GM23248 (cell line): ENCODE results near the gene DENND4C. TPM values are rescaled to one million over a fixed set of nuclear protein-coding genes. Genes with fewer than 3 reads are reported as not detected.
A peak's percentile ranks its signal among the peaks of the same experiment; 100 is the strongest.

Experiments
- DNase-seq: peaks from one replicate; pipeline ENCODE4 v3.0.0-alpha.2; 2015
- H2AFZ ChIP-seq: fragments of 200-600 bp; sonication (generic); 2 replicates; pipeline ENCODE4 v1.6.1; 2016; ENCODE audit warnings: antibody characterized with exemption
- H3F3A ChIP-seq: fragments of 200-600 bp; sonication (generic); 2 replicates; pipeline ENCODE4 v1.6.1; 2016; ENCODE audit warnings: mild to moderate bottlenecking, antibody characterized with exemption, mixed run types; ENCODE audit not compliant: insufficient read depth
- H3K27ac ChIP-seq: fragments of 200-600 bp; sonication (generic); 2 replicates; pipeline ENCODE4 v1.5.1; 2016; ENCODE audit warnings: mild to moderate bottlenecking
- H3K27me3 ChIP-seq: fragments of 200-600 bp; sonication (generic); replicated peaks from 2 replicates; pipeline ENCODE4 v1.6.1; 2016; ENCODE audit warnings: mild to moderate bottlenecking; ENCODE audit not compliant: insufficient read depth
- H3K36me3 ChIP-seq: fragments of 200-600 bp; sonication (generic); 2 replicates; pipeline ENCODE4 v1.6.1; 2016; ENCODE audit warnings: low read depth, mild to moderate bottlenecking
- H3K4me1 ChIP-seq: fragments of 200-600 bp; sonication (generic); 2 replicates; pipeline ENCODE4 v1.6.1; 2016; ENCODE audit warnings: mild to moderate bottlenecking; ENCODE audit not compliant: insufficient read depth
- H3K4me2 ChIP-seq: fragments of 200-600 bp; sonication (generic); one replicate; pipeline ENCODE4 v1.6.1; 2016; ENCODE audit warnings: mild to moderate bottlenecking; ENCODE audit not compliant: unreplicated experiment
- H3K4me3 ChIP-seq: fragments of 200-600 bp; sonication (generic); 2 replicates; pipeline ENCODE4 v1.5.1; 2016; ENCODE audit warnings: mild to moderate bottlenecking
- H3K79me2 ChIP-seq: fragments of 200-600 bp; sonication (generic); 2 replicates; pipeline ENCODE4 v1.6.1; 2016; ENCODE audit warnings: mild to moderate bottlenecking; ENCODE audit not compliant: insufficient read depth
- H3K9ac ChIP-seq: fragments of 200-600 bp; sonication (generic); 2 replicates; pipeline ENCODE4 v1.6.1; 2016; ENCODE audit warnings: mild to moderate bottlenecking
- H3K9me2 ChIP-seq: fragments of 200-600 bp; sonication (generic); 2 replicates; pipeline ENCODE4 v1.6.1; 2016; ENCODE audit warnings: mixed run types, mild to moderate bottlenecking, moderate library complexity; ENCODE audit not compliant: insufficient read depth
- H3K9me3 ChIP-seq: fragments of 200-600 bp; sonication (generic); one replicate; pipeline ENCODE4 v1.6.1; 2017; ENCODE audit warnings: low read depth
- H4K20me1 ChIP-seq: fragments of 200-600 bp; sonication (generic); 2 replicates; pipeline ENCODE4 v1.6.0; 2016; ENCODE audit not compliant: insufficient read depth
- EZH2 ChIP-seq: fragments of 200-600 bp; sonication (generic); IDR thresholded peaks from 2 replicates; pipeline ENCODE4 v1.6.1; 2018; ENCODE audit warnings: antibody characterized with exemption, mild to moderate bottlenecking; ENCODE audit not compliant: insufficient read depth, poor library complexity, severe bottlenecking
- EZH2phosphoT487 ChIP-seq: fragments of 200-600 bp; sonication (generic); IDR thresholded peaks from 2 replicates; pipeline ENCODE4 v1.6.1; 2018; ENCODE audit warnings: antibody characterized with exemption, moderate library complexity, mild to moderate bottlenecking, low read depth; ENCODE audit not compliant: insufficient read depth
- WGBS, 2 experiments: methylation state at CpG; one replicate each; pipeline ENCODE4 v1.1.6; 2015 to 2017; ENCODE audit warnings: low lambda C conversion rate in 2 of 2, low coverage in 1 of 2; ENCODE audit errors: missing lambda C conversion rate in 2 of 2; 5-methylcytosine and 5-hydroxymethylcytosine counted together
- in situ Hi-C: fragments of 300-500 bp; cut with MboI; formaldehyde crosslinking; loops from 2 replicates; pipeline ENCODE4 v1.15.0; 2020
- polyA plus RNA-seq: library from polyadenylated mRNA; unstranded; fragments of >200 nt; fragmentation: Nextera tagmentation; extraction: Ambion mirVana; gene quantifications from 2 replicates; pipeline ENCODE4 v1.2.1, GENCODE V29; 2016
- total RNA-seq: library from RNA; depleted of rRNA; stranded (reverse); fragments of >200 nt; shearing (Covaris generic); gene quantifications from 2 replicates; pipeline ENCODE4 v1.2.3, GENCODE V29; 2014

The DENND4C gene
- total and polyA plus RNA-seq, 2 experiments from 2014 or later, result 11.8 to 28.9 TPM

GRCh38 chr9:19373527-19373926, 143.0 kb downstream of the DENND4C start:
- DNase-seq, result no peak
- Histone ChIP-seq H3K9ac (no peak overlapping the region), H3K9me3 (no peaks in the 10 kb centered on the region), H3K4me3 (no peak overlapping the region), H4K20me1 (no peaks in the 10 kb centered on the region; the same call in 1 of the 2 replicates), H3K36me3 (peaks cover 53% of the 10 kb centered on the region), H3K27ac (peak overlapping the region; percentile 15; the same call in 1 of the 2 replicates), H3K79me2 (peaks cover 17% of the 10 kb centered on the region), H3K9me2 (no peaks in the 10 kb centered on the region), H2AFZ (no peak overlapping the region), H3F3A (peaks cover 89% of the 10 kb centered on the region), H3K4me1 (peaks cover 40% of the 10 kb centered on the region), H3K27me3 (no peaks in the 10 kb centered on the region), H3K4me2 (no peak overlapping the region)
- TF ChIP-seq EZH2phosphoT487, result no peak
- TF ChIP-seq EZH2, result no peak
- in situ Hi-C loops, result no loop called here

- no peaks in the 10 kb centered on the region for H3K27me3 ChIP-seq
- no peak overlapping the region for H2AFZ ChIP-seq
- peak overlapping the region; percentile 60 for H3K27ac ChIP-seq
- no peak overlapping the region for H3K4me3 ChIP-seq
- in situ Hi-C loops, result no loop called here
- no peaks in the 10 kb centered on the region for H3K9me3 ChIP-seq
- TF ChIP-seq EZH2, result no peak
- no peaks in the 10 kb centered on the region; the same call in 1 of the 2 replicates for H4K20me1 ChIP-seq
- H3K4me2 ChIP-seq, result peak overlapping the region; percentile 94
- peaks cover 43% of the 10 kb centered on the region for H3K4me1 ChIP-seq
- H3K36me3 ChIP-seq, result peaks cover 63% of the 10 kb centered on the region
- H3K9me2 ChIP-seq, result no peaks in the 10 kb centered on the region
- peaks cover 32% of the 10 kb centered on the region for H3K79me2 ChIP-seq
- peak overlapping the region; percentile 97; the same call in 1 of the 2 replicates for H3K9ac ChIP-seq
- H3F3A ChIP-seq, result peaks cover 92% of the 10 kb centered on the region
- DNase-seq, result peak; percentile 71
These were observed 145.0 kb downstream of the DENND4C start for GRCh38 chr9:19375538-19375937.

- in situ Hi-C loops, result no loop called here
- Histone ChIP-seq H3K4me2 (peak overlapping the region; percentile 94), H3K27me3 (no peaks in the 10 kb centered on the region), H4K20me1 (no peaks in the 10 kb centered on the region; the same call in 1 of the 2 replicates), H3K9me3 (no peaks in the 10 kb centered on the region), H3K27ac (peak overlapping the region; percentile 90), H3K9me2 (no peaks in the 10 kb centered on the region), H3K9ac (peak overlapping the region; percentile 97), H3K79me2 (peaks cover 32% of the 10 kb centered on the region), H3K4me1 (peaks cover 48% of the 10 kb centered on the region), H3F3A (peaks cover 89% of the 10 kb centered on the region), H3K4me3 (peak overlapping the region; percentile 95), H2AFZ (no peak overlapping the region), H3K36me3 (peaks cover 63% of the 10 kb centered on the region)
- TF ChIP-seq EZH2phosphoT487, result no peak
- TF ChIP-seq EZH2, result no peak
- DNase-seq, result no peak
- 75 to 77% methylated on average over 2 of the region's 2 CpGs for WGBS, 2 experiments
These were observed 146.4 kb downstream of the DENND4C start for GRCh38 chr9:19376931-19377330.

DNA sequence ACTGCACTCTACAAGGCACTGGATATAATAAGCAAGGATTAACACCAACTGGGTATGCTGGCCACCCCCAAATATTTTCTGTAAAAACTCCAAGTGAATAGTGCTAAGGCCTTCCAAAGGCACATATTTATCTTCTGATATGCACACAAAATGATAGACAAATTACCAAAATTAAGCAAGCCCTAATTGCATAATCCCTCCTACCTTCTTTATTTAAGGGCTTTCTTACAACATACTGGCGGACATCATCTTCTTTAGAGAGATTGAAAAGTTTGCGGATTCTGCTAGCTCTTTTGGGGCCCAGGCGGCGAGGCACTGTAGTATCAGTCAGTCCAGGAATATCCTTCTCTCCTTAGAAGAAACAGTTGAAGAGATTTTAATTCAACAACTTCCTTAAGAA, 147.7 kb downstream of the DENND4C start:
- in situ Hi-C loops, result no loop called here
- Histone ChIP-seq H3K4me3 (peak overlapping the region; percentile 95), H2AFZ (no peak overlapping the region), H3K36me3 (peaks cover 60% of the 10 kb centered on the region), H3K4me2 (peak overlapping the region; percentile 94), H3K9ac (peak overlapping the region; percentile 97), H3K9me2 (no peaks in the 10 kb centered on the region), H3K4me1 (peaks cover 48% of the 10 kb centered on the region), H3K27me3 (no peaks in the 10 kb centered on the region), H4K20me1 (no peaks in the 10 kb centered on the region; the same call in 1 of the 2 replicates), H3K9me3 (no peaks in the 10 kb centered on the region), H3F3A (peaks cover 80% of the 10 kb centered on the region), H3K79me2 (peaks cover 32% of the 10 kb centered on the region), H3K27ac (peak overlapping the region; percentile 90)
- 83 to 89% methylated on average over 4 of the region's 4 CpGs for WGBS, 2 experiments
- DNase-seq, result peak; percentile 37
- TF ChIP-seq EZH2, result no peak
- TF ChIP-seq EZH2phosphoT487, result no peak

DNA sequence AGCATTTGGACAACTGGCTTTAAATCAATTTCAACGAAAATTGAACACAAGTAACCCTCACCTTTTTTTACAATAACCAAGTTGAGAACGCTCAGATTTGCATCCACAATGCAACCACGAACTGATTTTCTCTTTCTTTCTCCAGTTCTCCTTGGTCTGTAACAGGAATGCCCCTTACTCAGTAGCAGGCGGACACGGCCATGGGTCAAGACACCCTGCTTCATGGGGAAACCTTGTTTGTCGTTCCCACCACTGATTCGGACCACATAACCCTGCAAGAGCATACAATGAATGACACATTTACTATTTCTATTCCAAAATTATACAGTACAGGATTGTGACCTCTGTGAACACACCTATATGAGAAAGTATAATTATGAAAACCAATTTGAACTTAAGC, 148.2 kb downstream of the DENND4C start:
- peak overlapping the region; percentile 90 for H3K27ac ChIP-seq
- no peaks in the 10 kb centered on the region for H3K27me3 ChIP-seq
- no peaks in the 10 kb centered on the region for H3K9me2 ChIP-seq
- peak overlapping the region; percentile 97 for H3K9ac ChIP-seq
- DNase-seq, result no peak
- peaks cover 56% of the 10 kb centered on the region for H3K36me3 ChIP-seq
- H3K4me1 ChIP-seq, result peaks cover 46% of the 10 kb centered on the region
- peaks cover 75% of the 10 kb centered on the region for H3F3A ChIP-seq
- in situ Hi-C loops, result no loop called here
- H2AFZ ChIP-seq, result no peak overlapping the region
- peak overlapping the region; percentile 94 for H3K4me2 ChIP-seq
- TF ChIP-seq EZH2phosphoT487, result no peak
- TF ChIP-seq EZH2, result no peak
- WGBS, 2 experiments, result 42 to 44% methylated on average over 7 of the region's 7 CpGs
- H3K4me3 ChIP-seq, result peak overlapping the region; percentile 95
- H4K20me1 ChIP-seq, result no peaks in the 10 kb centered on the region; the same call in 1 of the 2 replicates
- H3K79me2 ChIP-seq, result peaks cover 32% of the 10 kb centered on the region
- no peaks in the 10 kb centered on the region for H3K9me3 ChIP-seq
